Neural progenitor cell (in vitro differentiated cells): ENCODE measurements around the gene EPHX1. TPM values are rescaled to one million over a fixed set of nuclear protein-coding genes. Genes with fewer than 3 reads are reported as not detected.
A peak's percentile ranks its signal among the peaks of the same experiment; 100 is the strongest.

Experiments used
- DNase-seq: peaks from one replicate; pipeline ENCODE4 v3.0.0-alpha.2; 2016; ENCODE audit warnings: low spot score
- H2AFZ ChIP-seq: fragments of 200-600 bp; sonication (generic); replicated peaks from 2 replicates; pipeline ENCODE4 v1.6.1; 2016; ENCODE audit warnings: antibody characterized with exemption
- H3F3A ChIP-seq: fragments of 200-600 bp; sonication (generic); 2 replicates; pipeline ENCODE4 v1.6.1; 2016; ENCODE audit warnings: antibody characterized with exemption, low read depth
- H3K27ac ChIP-seq: fragments of 200-600 bp; sonication (generic); 2 replicates; pipeline ENCODE4 v1.5.1; 2016; ENCODE audit warnings: mild to moderate bottlenecking
- H3K27me3 ChIP-seq: fragments of 200-600 bp; sonication (generic); 2 replicates; pipeline ENCODE4 v1.6.1; 2016; ENCODE audit warnings: mild to moderate bottlenecking, moderate library complexity
- H3K36me3 ChIP-seq: fragments of 200-600 bp; sonication (generic); 2 replicates; pipeline ENCODE4 v1.5.1; 2016
- H3K4me1 ChIP-seq: fragments of 200-600 bp; sonication (generic); 2 replicates; pipeline ENCODE4 v1.6.1; 2016; ENCODE audit warnings: mixed run types
- H3K4me2 ChIP-seq: fragments of 200-600 bp; sonication (generic); 2 replicates; pipeline ENCODE4 v1.6.1; 2016
- H3K4me3 ChIP-seq: fragments of 200-600 bp; sonication (generic); 2 replicates; pipeline ENCODE4 v1.5.1; 2016
- H3K79me2 ChIP-seq: fragments of 200-600 bp; sonication (generic); 2 replicates; pipeline ENCODE4 v1.6.1; 2016; ENCODE audit warnings: low read depth
- H3K9ac ChIP-seq: fragments of 200-600 bp; sonication (generic); 2 replicates; pipeline ENCODE4 v1.6.1; 2016
- H3K9me3 ChIP-seq: fragments of 200-600 bp; sonication (generic); 2 replicates; pipeline ENCODE4 v1.5.1; 2016; ENCODE audit warnings: low read depth
- H4K20me1 ChIP-seq: fragments of 200-600 bp; sonication (generic); 2 replicates; pipeline ENCODE4 v1.6.1; 2016; ENCODE audit warnings: low read depth
- H3K27ac Mint-ChIP-seq: 3 replicates; pipeline ENCODE4 v1.8.0; 2021; ENCODE audit warnings: mixed read lengths
- H3K27me3 Mint-ChIP-seq: 2 replicates; pipeline ENCODE4 v1.8.0; 2022; ENCODE audit warnings: low read depth, mild to moderate bottlenecking, inconsistent platforms, moderate library complexity, mixed read lengths; ENCODE audit not compliant: insufficient read depth
- H3K36me3 Mint-ChIP-seq: 3 replicates; pipeline ENCODE4 v1.8.0; 2021; ENCODE audit warnings: mixed read lengths
- H3K4me1 Mint-ChIP-seq: 3 replicates; pipeline ENCODE4 v1.8.0; 2021; ENCODE audit warnings: mixed read lengths
- H3K4me3 Mint-ChIP-seq: 3 replicates; pipeline ENCODE4 v1.8.0; 2021; ENCODE audit warnings: mild to moderate bottlenecking, moderate library complexity, mixed read lengths
- H3K9me3 Mint-ChIP-seq: 3 replicates; pipeline ENCODE4 v1.8.0; 2020; ENCODE audit warnings: mixed read lengths
- CTCF ChIP-seq: fragments of 200-600 bp; sonication (generic); IDR thresholded peaks from 2 replicates; pipeline ENCODE4 v1.5.1; 2017; ENCODE audit warnings: antibody characterized with exemption, mild to moderate bottlenecking
- EZH2 ChIP-seq: fragments of 200-600 bp; sonication (generic); IDR thresholded peaks from 2 replicates; pipeline ENCODE4 v1.6.1; 2017; ENCODE audit warnings: antibody characterized with exemption, mild to moderate bottlenecking, moderate library complexity
- EZH2phosphoT487 ChIP-seq: fragments of 200-600 bp; sonication (generic); IDR thresholded peaks from 2 replicates; pipeline ENCODE4 v1.6.1; 2017; ENCODE audit warnings: antibody characterized with exemption
- total RNA-seq: library from RNA; depleted of rRNA; stranded (reverse); fragments of >200 nt; gene quantifications from 2 replicates; pipeline ENCODE4 v1.2.3, GENCODE V29; 2015; ENCODE audit warnings: low replicate concordance

Gene EPHX1
- total RNA-seq, 1 donor from 2014 or later: 4.3 TPM

DNA sequence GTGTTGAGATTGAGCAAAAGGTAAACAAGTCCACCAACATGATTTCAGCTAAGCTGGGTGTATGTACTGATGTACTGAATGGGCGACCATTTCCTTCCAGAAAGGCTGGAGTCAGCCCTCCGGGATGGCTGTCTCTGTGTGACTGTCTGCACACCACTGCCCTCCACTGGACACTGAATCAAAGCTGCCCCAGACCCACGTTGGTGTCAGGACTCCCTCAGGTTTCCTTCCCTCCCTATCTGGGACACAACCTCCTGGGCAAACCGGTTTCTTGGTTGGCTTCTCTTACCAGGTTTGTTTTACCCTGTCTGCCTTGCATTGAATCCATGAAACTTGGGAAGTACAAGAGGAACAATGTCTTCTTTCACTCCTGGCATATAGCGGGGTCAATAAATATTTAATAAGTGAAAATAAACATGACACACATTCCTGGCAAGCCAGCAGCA, 37.6 kb upstream of the EPHX1 start:
- Histone ChIP-seq H4K20me1 (no peaks in the 10 kb centered on the region), H3K27me3 (no peaks in the 10 kb centered on the region), H3F3A (peaks cover 37% of the 10 kb centered on the region), H3K36me3 (no peaks in the 10 kb centered on the region), H3K4me1 (peaks cover 13% of the 10 kb centered on the region), H3K79me2 (no peaks in the 10 kb centered on the region), H3K4me2 (no peak overlapping the region), H3K4me3 (no peak overlapping the region), H2AFZ (no peak overlapping the region), H3K9ac (no peak overlapping the region), H3K27ac (no peak overlapping the region), H3K9me3 (no peaks in the 10 kb centered on the region)
- Mint-ChIP-seq H3K4me1 (peaks cover 49% of the 10 kb centered on the region), H3K27me3 (peaks cover 7% of the 10 kb centered on the region), H3K4me3 (no peak overlapping the region), H3K27ac (no peak overlapping the region), H3K9me3 (no peaks in the 10 kb centered on the region), H3K36me3 (peaks cover 2% of the 10 kb centered on the region)
- DNase-seq: peak; percentile 92
- TF ChIP-seq CTCF (peak; percentile 84), EZH2 (no peak)

DNA sequence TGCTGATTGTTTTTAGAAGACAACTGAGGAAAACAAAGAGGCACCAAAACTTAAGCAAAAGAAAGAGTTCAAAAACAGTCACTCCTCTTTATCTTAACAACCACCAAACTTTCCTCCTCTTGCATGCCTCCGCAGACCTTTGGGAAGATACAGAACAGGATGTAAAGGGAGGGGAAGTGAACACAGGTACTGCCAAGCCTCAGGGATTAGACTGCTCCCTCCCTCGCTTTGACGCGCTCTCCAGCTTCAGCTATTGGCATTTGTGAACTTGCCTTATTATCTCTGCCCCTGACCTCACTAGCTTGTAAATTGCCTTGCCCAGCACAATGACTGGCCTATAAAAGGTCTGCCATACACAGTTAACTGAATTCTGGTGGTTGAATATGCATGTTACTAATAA, 37.1 kb upstream of the EPHX1 start:
- Histone ChIP-seq H3K4me2 (no peak overlapping the region), H3K4me3 (no peak overlapping the region), H4K20me1 (no peaks in the 10 kb centered on the region), H3K9me3 (no peaks in the 10 kb centered on the region), H3K4me1 (peaks cover 10% of the 10 kb centered on the region), H3K36me3 (no peaks in the 10 kb centered on the region), H3K27me3 (no peaks in the 10 kb centered on the region), H3K27ac (no peak overlapping the region), H3F3A (peaks cover 38% of the 10 kb centered on the region), H3K79me2 (peaks cover 1% of the 10 kb centered on the region), H3K9ac (no peak overlapping the region), H2AFZ (no peak overlapping the region)
- peaks cover 46% of the 10 kb centered on the region for H3K4me1 Mint-ChIP-seq
- no peak for TF ChIP-seq EZH2
- no peak for TF ChIP-seq CTCF
- no peak for TF ChIP-seq EZH2phosphoT487
- H3K4me3 Mint-ChIP-seq: no peak overlapping the region
- H3K9me3 Mint-ChIP-seq: no peaks in the 10 kb centered on the region
- peaks cover 2% of the 10 kb centered on the region for H3K36me3 Mint-ChIP-seq
- peaks cover 7% of the 10 kb centered on the region for H3K27me3 Mint-ChIP-seq
- no peak for DNase-seq
- no peak overlapping the region for H3K27ac Mint-ChIP-seq

DNA sequence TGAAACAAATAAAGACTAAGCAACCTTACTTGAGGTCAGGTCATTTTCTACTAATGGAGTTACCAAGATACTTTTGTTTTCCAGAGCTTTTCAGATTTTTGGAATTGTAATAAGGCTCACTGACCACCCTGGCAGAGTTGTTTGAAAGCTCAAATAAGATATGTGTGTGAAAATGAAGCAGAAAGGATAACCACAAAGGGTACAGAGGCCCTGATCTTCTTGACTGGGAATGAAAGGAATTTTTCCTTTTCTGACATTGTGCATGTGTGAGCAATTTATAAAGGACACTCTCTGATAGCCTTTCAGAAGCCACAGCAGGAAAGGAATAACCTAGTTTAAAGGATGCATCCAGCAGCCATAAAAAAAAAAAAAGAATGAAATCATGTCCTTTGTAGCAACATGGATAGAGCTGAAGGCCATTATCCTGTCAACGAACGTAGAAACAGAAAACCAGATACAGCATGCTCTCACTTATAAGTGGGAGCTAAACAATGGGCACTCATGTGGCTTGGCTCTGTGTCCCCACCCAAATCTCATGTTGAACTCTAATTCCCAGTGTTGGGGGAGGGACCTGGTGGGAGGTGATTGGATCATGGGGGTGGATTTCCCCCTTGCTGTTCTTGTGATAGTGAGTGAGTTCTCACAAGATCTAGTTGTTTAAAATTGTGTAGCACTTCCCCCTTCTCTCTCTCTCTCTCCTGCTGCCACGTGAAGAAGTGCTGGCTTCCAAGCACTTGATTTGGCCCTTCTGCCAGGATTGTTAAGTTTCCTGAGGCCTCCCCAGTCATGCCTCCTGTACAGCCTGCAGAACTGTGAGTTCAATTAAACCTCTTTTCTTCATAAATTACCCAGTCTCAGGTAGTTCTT, 35.4 kb upstream of the EPHX1 start:
- peaks cover 16% of the 10 kb centered on the region for H3K4me1 ChIP-seq
- H3K79me2 ChIP-seq: peaks cover 18% of the 10 kb centered on the region
- H3K4me2 ChIP-seq: no peak overlapping the region
- no peaks in the 10 kb centered on the region for H3K36me3 ChIP-seq
- peaks cover 44% of the 10 kb centered on the region for H3F3A ChIP-seq
- Mint-ChIP-seq H3K27me3 (peaks cover 4% of the 10 kb centered on the region), H3K9me3 (no peaks in the 10 kb centered on the region), H3K4me1 (peaks cover 41% of the 10 kb centered on the region), H3K4me3 (peak overlapping the region; percentile 64), H3K27ac (no peak overlapping the region), H3K36me3 (peaks cover 2% of the 10 kb centered on the region)
- no peak for DNase-seq
- H3K27ac ChIP-seq: no peak overlapping the region
- H3K9ac ChIP-seq: no peak overlapping the region
- H3K27me3 ChIP-seq: no peaks in the 10 kb centered on the region
- H2AFZ ChIP-seq: no peak overlapping the region
- H3K9me3 ChIP-seq: no peaks in the 10 kb centered on the region
- no peak overlapping the region for H3K4me3 ChIP-seq
- no peak for TF ChIP-seq CTCF
- no peak for TF ChIP-seq EZH2
- no peak for TF ChIP-seq EZH2phosphoT487
- H4K20me1 ChIP-seq: peaks cover 9% of the 10 kb centered on the region
